Midbrain (tissue), 1 donor: ENCODE results near the gene TYW5.

Experiments
- DNase-seq: peaks from one replicate; lab custom pipeline; 2025; lab: John Stamatoyannopoulos, UW

TYW5 gene

GRCh38 chr2:199973703-199974102 is 18.4 kb upstream of the TYW5 start:
- DNase-seq: peak; percentile 53

GRCh38 chr2:199972088-199972626 is 16.9 kb upstream of the TYW5 start:
- DNase-seq: no peak

GRCh38 chr2:199968126-199968525 is 12.8 kb upstream of the TYW5 start:
- no peak for DNase-seq

- DNase-seq: no peak
Measured at GRCh38 chr2:199966976-199967375, 11.7 kb upstream of the TYW5 start.

- no peak for DNase-seq
Measured at GRCh38 chr2:199966405-199966804, 11.1 kb upstream of the TYW5 start.

GRCh38 chr2:199962203-199962602 is 6.9 kb upstream of the TYW5 start:
- no peak for DNase-seq

GRCh38 chr2:199958014-199958413 is 2.7 kb upstream of the TYW5 start:
- DNase-seq: no peak

GRCh38 chr2:199956062-199956380 is 730 bp upstream of the TYW5 start:
- no peak for DNase-seq

GRCh38 chr2:199955007-199955338 is 318 bp downstream of the TYW5 start:
- DNase-seq: no peak

GRCh38 chr2:199951023-199951422 is 4.3 kb downstream of the TYW5 start:
- no peak for DNase-seq

GRCh38 chr2:199950396-199950795 is 4.9 kb downstream of the TYW5 start:
- DNase-seq: no peak

- DNase-seq: no peak
Measured at GRCh38 chr2:199946836-199947235, 8.5 kb downstream of the TYW5 start.

- DNase-seq: no peak
Measured at GRCh38 chr2:199946196-199946595, 9.1 kb downstream of the TYW5 start.

- no peak for DNase-seq
Measured at GRCh38 chr2:199943373-199943772, 11.9 kb downstream of the TYW5 start.

- DNase-seq: no peak
Measured at GRCh38 chr2:199940373-199940772, 14.9 kb downstream of the TYW5 start.

- no peak for DNase-seq
Measured at GRCh38 chr2:199936554-199936953, 18.7 kb downstream of the TYW5 start.

GRCh38 chr2:199933466-199933865 is 21.8 kb downstream of the TYW5 start:
- no peak for DNase-seq

- peak; percentile 91 for DNase-seq
Measured at GRCh38 chr2:199932312-199932855, 22.9 kb downstream of the TYW5 start.

- DNase-seq: no peak
Measured at GRCh38 chr2:199929262-199929661, 26.0 kb downstream of the TYW5 start.

GRCh38 chr2:199928626-199929025 is 26.7 kb downstream of the TYW5 start:
- no peak for DNase-seq

- DNase-seq: no peak
Measured at GRCh38 chr2:199928226-199928625, 27.1 kb downstream of the TYW5 start.

GRCh38 chr2:199926806-199927205 is 28.5 kb downstream of the TYW5 start:
- no peak for DNase-seq

- DNase-seq: no peak
Measured at GRCh38 chr2:199923924-199924323, 31.4 kb downstream of the TYW5 start.

- DNase-seq: peak; percentile 29
Measured at GRCh38 chr2:199922856-199923255, 32.4 kb downstream of the TYW5 start.

- no peak for DNase-seq
Measured at GRCh38 chr2:199916980-199917379, 38.3 kb downstream of the TYW5 start.
